Suprapubic skin (tissue), 4 donors: ENCODE measurements around the gene CPNE5. TPM values are rescaled to one million over a fixed set of nuclear protein-coding genes. Genes with fewer than 3 reads are reported as not detected.
"Not testable (repeated sequence)": the region's sequence is repeated elsewhere in the genome, so short reads cannot be mapped to it uniquely, and the experiment has no call there.

ENCODE experiments used
- DNase-seq, 2 donors: peaks; one replicate each; pipeline ENCODE4 v3.0.0-alpha.2; 2019; ENCODE audit warnings: low spot score in 2 of 2
- H3K27ac ChIP-seq: fragments of 200-600 bp; sonication (generic); one replicate; pipeline ENCODE4 v1.5.1; 2019
- H3K27me3 ChIP-seq: fragments of 200-600 bp; sonication (generic); one replicate; pipeline ENCODE4 v1.5.1; 2019
- H3K36me3 ChIP-seq: fragments of 200-600 bp; sonication (generic); one replicate; pipeline ENCODE4 v1.5.1; 2019
- H3K4me1 ChIP-seq: fragments of 200-600 bp; sonication (generic); one replicate; pipeline ENCODE4 v1.5.1; 2019
- H3K4me3 ChIP-seq: fragments of 200-600 bp; sonication (generic); one replicate; pipeline ENCODE4 v1.5.1; 2019; ENCODE audit warnings: mild to moderate bottlenecking
- H3K9me3 ChIP-seq: fragments of 200-600 bp; sonication (generic); one replicate; pipeline ENCODE4 v1.5.1; 2019
- EP300 ChIP-seq: sonication (generic); formaldehyde crosslinking; IDR thresholded peaks from one replicate; pipeline ENCODE4 v1.6.1; 2017; ENCODE audit warnings: antibody characterized with exemption
- POLR2A ChIP-seq, 2 donors: fragments of 450-650 bp; IDR thresholded peaks; one replicate each; pipeline ENCODE4 v1.6.1; 2017; ENCODE audit warnings: antibody characterized with exemption in 2 of 2, mild to moderate bottlenecking in 2 of 2, moderate library complexity in 2 of 2
- POLR2AphosphoS5 ChIP-seq, 3 donors: sonication (generic); formaldehyde crosslinking; IDR thresholded peaks; one replicate each; pipeline ENCODE4 v1.6.1; 2017; ENCODE audit warnings: antibody characterized with exemption in 3 of 3
- WGBS: methylation state at CpG from one replicate; pipeline ENCODE4 v1.1.5; 2018; 5-methylcytosine and 5-hydroxymethylcytosine counted together
- total RNA-seq, 4 donors: library from RNA; depleted of rRNA; stranded (reverse); fragments of >200 nt; gene quantifications; one replicate each; pipeline ENCODE4 v1.1.0, GENCODE V29; 2016
- TF ChIP-seq, protein P1 (sequence below), 2 donors: fragments of 200-600 bp in 1 of 2; fragments of 450-650 bp in 1 of 2; sonication (generic) in 1 of 2; IDR thresholded peaks; one replicate each; pipeline ENCODE4 v1.5.1; 2016 to 2019; ENCODE audit warnings: antibody characterized with exemption in 2 of 2, mild to moderate bottlenecking in 1 of 2, moderate library complexity in 1 of 2

The CPNE5 gene
- total RNA-seq, 4 donors from 2014 or later: 0.48 to 1.2 (median 0.90) TPM

GRCh38 chr6:36817176-36817817 lies 21.9 kb downstream of the CPNE5 start:
- TF ChIP-seq POLR2A (IDR thresholded peaks at IDR 0.05): no peak
- TF ChIP-seq POLR2AphosphoS5 (IDR thresholded peaks at IDR 0.05): no peak
- TF ChIP-seq EP300: no peak
- TF ChIP-seq, protein P1, sequence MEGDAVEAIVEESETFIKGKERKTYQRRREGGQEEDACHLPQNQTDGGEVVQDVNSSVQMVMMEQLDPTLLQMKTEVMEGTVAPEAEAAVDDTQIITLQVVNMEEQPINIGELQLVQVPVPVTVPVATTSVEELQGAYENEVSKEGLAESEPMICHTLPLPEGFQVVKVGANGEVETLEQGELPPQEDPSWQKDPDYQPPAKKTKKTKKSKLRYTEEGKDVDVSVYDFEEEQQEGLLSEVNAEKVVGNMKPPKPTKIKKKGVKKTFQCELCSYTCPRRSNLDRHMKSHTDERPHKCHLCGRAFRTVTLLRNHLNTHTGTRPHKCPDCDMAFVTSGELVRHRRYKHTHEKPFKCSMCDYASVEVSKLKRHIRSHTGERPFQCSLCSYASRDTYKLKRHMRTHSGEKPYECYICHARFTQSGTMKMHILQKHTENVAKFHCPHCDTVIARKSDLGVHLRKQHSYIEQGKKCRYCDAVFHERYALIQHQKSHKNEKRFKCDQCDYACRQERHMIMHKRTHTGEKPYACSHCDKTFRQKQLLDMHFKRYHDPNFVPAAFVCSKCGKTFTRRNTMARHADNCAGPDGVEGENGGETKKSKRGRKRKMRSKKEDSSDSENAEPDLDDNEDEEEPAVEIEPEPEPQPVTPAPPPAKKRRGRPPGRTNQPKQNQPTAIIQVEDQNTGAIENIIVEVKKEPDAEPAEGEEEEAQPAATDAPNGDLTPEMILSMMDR (IDR thresholded peaks at IDR 0.05): no peak

DNA sequence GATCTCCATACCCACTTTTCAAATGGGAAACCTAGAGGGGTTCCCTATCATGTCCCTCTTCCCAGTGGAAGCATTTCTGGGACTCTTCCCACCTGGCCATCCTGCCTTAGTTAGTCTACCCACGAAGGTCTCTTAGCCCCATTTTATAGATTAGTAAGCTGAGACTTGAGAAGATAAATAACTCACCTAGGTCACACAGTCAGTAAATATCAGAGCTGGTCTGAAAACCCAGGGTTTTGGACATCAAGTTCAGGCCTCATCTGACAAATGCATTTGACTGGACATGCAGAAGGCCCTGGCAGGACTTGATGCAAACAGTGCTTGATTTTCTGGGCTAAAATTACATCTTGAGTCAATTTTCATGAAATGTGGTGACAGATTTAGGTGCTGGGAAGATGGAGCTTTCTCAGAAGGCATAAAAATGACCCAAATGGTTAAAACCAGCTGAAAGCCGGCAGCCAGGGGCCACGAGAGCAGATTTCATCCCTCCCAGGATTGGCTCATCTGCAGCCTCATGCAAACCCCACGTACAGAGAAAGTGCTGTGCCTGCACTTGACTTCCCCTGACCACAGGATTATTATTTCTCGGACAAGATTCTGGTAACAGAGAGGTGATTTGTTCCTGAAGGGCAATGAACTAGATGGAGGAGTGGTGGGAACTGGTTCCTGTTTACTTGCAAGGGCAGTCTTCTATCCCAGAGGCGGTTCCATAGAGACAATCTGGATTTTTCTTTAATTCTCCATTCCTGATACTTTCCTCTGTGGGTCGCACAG lies 23.1 kb downstream of the CPNE5 start:
- Histone ChIP-seq H3K27ac (no peak overlapping the region), H3K4me3 (no peak overlapping the region), H3K27me3 (no peaks in the 10 kb centered on the region), H3K9me3 (no peaks in the 10 kb centered on the region), H3K4me1 (peaks cover 6% of the 10 kb centered on the region), H3K36me3 (no peaks in the 10 kb centered on the region)
- 74% methylated on average over 7 of the region's 7 CpGs for WGBS
- no peak for DNase-seq
- TF ChIP-seq EP300 (no peak), POLR2A (IDR thresholded peaks at IDR 0.05) (no peak), POLR2AphosphoS5 (IDR thresholded peaks at IDR 0.05) (no peak)
- TF ChIP-seq, protein P1 (IDR thresholded peaks at IDR 0.05): no peak

More at GRCh38 chr6:36817176-36817817, 21.9 kb downstream of the CPNE5 start:
- H3K27ac ChIP-seq: no peak overlapping the region
- DNase-seq: no peak
- WGBS: 97% methylated on average over 8 of the region's 9 CpGs
- no peak overlapping the region for H3K4me3 ChIP-seq
- no peaks in the 10 kb centered on the region for H3K27me3 ChIP-seq
- H3K36me3 ChIP-seq: no peaks in the 10 kb centered on the region
- H3K4me1 ChIP-seq: peaks cover 9% of the 10 kb centered on the region
- H3K9me3 ChIP-seq: no peaks in the 10 kb centered on the region

GRCh38 chr6:36814249-36814648 lies 25.0 kb downstream of the CPNE5 start:
- no peaks in the 10 kb centered on the region for H3K4me1 ChIP-seq
- 89% methylated on average over 7 of the region's 7 CpGs for WGBS
- H3K36me3 ChIP-seq: no peaks in the 10 kb centered on the region
- no peak overlapping the region for H3K4me3 ChIP-seq
- TF ChIP-seq EP300 (no peak), POLR2AphosphoS5 (IDR thresholded peaks at IDR 0.05) (no peak), POLR2A (IDR thresholded peaks at IDR 0.05) (no peak)
- no peaks in the 10 kb centered on the region for H3K27me3 ChIP-seq
- H3K9me3 ChIP-seq: no peaks in the 10 kb centered on the region
- DNase-seq: no peak
- H3K27ac ChIP-seq: no peak overlapping the region

GRCh38 chr6:36813526-36813925 lies 25.7 kb downstream of the CPNE5 start:
- Histone ChIP-seq H3K9me3 (no peaks in the 10 kb centered on the region), H3K36me3 (no peaks in the 10 kb centered on the region), H3K27ac (no peak overlapping the region), H3K27me3 (no peaks in the 10 kb centered on the region), H3K4me1 (no peaks in the 10 kb centered on the region), H3K4me3 (no peak overlapping the region)
- no peak for TF ChIP-seq EP300
- no peak for TF ChIP-seq POLR2A (IDR thresholded peaks at IDR 0.05)
- TF ChIP-seq, protein P1 (IDR thresholded peaks at IDR 0.05): no peak
- no peak for TF ChIP-seq POLR2AphosphoS5 (IDR thresholded peaks at IDR 0.05)
- WGBS: 62% methylated on average over 3 of the region's 3 CpGs
- DNase-seq: no peak

GRCh38 chr6:36813047-36813446 lies 26.2 kb downstream of the CPNE5 start:
- not testable (repeated sequence) for DNase-seq, H3K36me3 ChIP-seq, H3K27ac ChIP-seq, H3K4me3 ChIP-seq, H3K9me3 ChIP-seq, H3K4me1 ChIP-seq, H3K27me3 ChIP-seq
- 100% methylated on average over 3 of the region's 3 CpGs for WGBS
